ENCODE results near the gene KRT33A. TPM values are rescaled to one million over a fixed set of nuclear protein-coding genes. Genes with fewer than 3 reads are reported as not detected.

The KRT33A gene
- total and polyA plus RNA-seq, 8 donors, result not detected

- TF ChIP-seq CTCF (IDR thresholded peaks at IDR 0.05), result no peak
- Histone ChIP-seq H3K4me1 (no peaks in the 10 kb centered on the region), H3K36me3 (no peaks in the 10 kb centered on the region), H3K27ac (no peak overlapping the region), H3K27me3 (no peaks in the 10 kb centered on the region), H3K9me3 (peaks cover 0 to 10% of the 10 kb centered on the region in 2 donors), H3K4me3 (no peak overlapping the region)
- ATAC-seq (peak; percentile 72), DNase-seq (peak in 1 of 4 donors; percentile 21)
- intact Hi-C loops (cut with DNase I), result no loop called here
These were observed 26.2 kb downstream of the KRT33A start for GRCh38 chr17:41324180-41325075.

- H3K36me3 ChIP-seq, result no peaks in the 10 kb centered on the region
- H3K4me3 ChIP-seq, result no peak overlapping the region
- no peaks in the 10 kb centered on the region for H3K27me3 ChIP-seq
- no peak for TF ChIP-seq CTCF (IDR thresholded peaks at IDR 0.05)
- peaks cover 0 to 13% of the 10 kb centered on the region in 2 donors for H3K9me3 ChIP-seq
- intact Hi-C loops (cut with DNase I), result no loop called here
- H3K4me1 ChIP-seq, result no peaks in the 10 kb centered on the region
- ATAC-seq, result no peak
- H3K27ac ChIP-seq, result no peak overlapping the region
- no peak for DNase-seq
These were observed 27.4 kb downstream of the KRT33A start for GRCh38 chr17:41322903-41323895.

GRCh38 chr17:41322094-41322902 is 28.3 kb downstream of the KRT33A start:
- Histone ChIP-seq H3K4me1 (no peaks in the 10 kb centered on the region), H3K4me3 (no peak overlapping the region), H3K27me3 (no peaks in the 10 kb centered on the region), H3K27ac (no peak overlapping the region), H3K9me3 (peaks cover 0 to 13% of the 10 kb centered on the region in 2 donors), H3K36me3 (no peaks in the 10 kb centered on the region)
- peak; percentile 87 for ATAC-seq
- TF ChIP-seq CTCF (IDR thresholded peaks at IDR 0.05), result peak; percentile 54 to 85
- intact Hi-C loops (cut with DNase I), result no loop called here
- peak in 2 of 4 donors; percentile 17 to 30 for DNase-seq

- peaks cover 0 to 13% of the 10 kb centered on the region in 2 donors for H3K9me3 ChIP-seq
- intact Hi-C loops (cut with DNase I), result no loop called here
- H3K27me3 ChIP-seq, result no peaks in the 10 kb centered on the region
- H3K4me1 ChIP-seq, result no peaks in the 10 kb centered on the region
- DNase-seq (no peak), ATAC-seq (no peak)
- no peak overlapping the region for H3K27ac ChIP-seq
- no peaks in the 10 kb centered on the region for H3K36me3 ChIP-seq
- no peak overlapping the region for H3K4me3 ChIP-seq
- no peak for TF ChIP-seq CTCF (IDR thresholded peaks at IDR 0.05)
These were observed 32.4 kb downstream of the KRT33A start for GRCh38 chr17:41318231-41318630.

All from left lung (tissue), 10 donors.